ENCODE results near the gene GAS2. TPM values are rescaled to one million over a fixed set of nuclear protein-coding genes. Genes with fewer than 3 reads are reported as not detected.

Gene GAS2
- total and polyA plus RNA-seq, 7 donors, result 1.1 to 4.8 (median 1.6) TPM

GRCh38 chr11:22677153-22677903, 10.9 kb downstream of the GAS2 start:
- 72 to 77% methylated on average over 4 of the region's 4 CpGs for WGBS, 2 donors
- TF ChIP-seq POLR2AphosphoS5 (IDR thresholded peaks at IDR 0.05) (no peak), CTCF (IDR thresholded peaks at IDR 0.05) (no peak), EP300 (IDR thresholded peaks at IDR 0.05) (no peak), POLR2A (IDR thresholded peaks at IDR 0.05) (no peak)
- intact Hi-C loops (cut with DNase I), result no loop called here
- H3K27me3 ChIP-seq, result no peaks in the 10 kb centered on the region
- H3K27ac ChIP-seq, result no peak overlapping the region
- no peaks in the 10 kb centered on the region for H3K4me1 ChIP-seq
- no peaks in the 10 kb centered on the region for H3K9me3 ChIP-seq
- no peak overlapping the region for H3K4me3 ChIP-seq
- DNase-seq, result no peak
- H3K36me3 ChIP-seq, result no peaks in the 10 kb centered on the region

GRCh38 chr11:22680628-22681027, 14.2 kb downstream of the GAS2 start:
- WGBS, 2 donors, result 43 to 71% methylated on average over 2 of the region's 2 CpGs

GRCh38 chr11:22681281-22681812, 14.9 kb downstream of the GAS2 start:
- no peak for DNase-seq
- intact Hi-C loops (cut with DNase I), result no loop called here
- TF ChIP-seq EP300 (IDR thresholded peaks at IDR 0.05), result no peak
- TF ChIP-seq POLR2AphosphoS5 (IDR thresholded peaks at IDR 0.05), result no peak
- TF ChIP-seq POLR2A (IDR thresholded peaks at IDR 0.05), result no peak
- TF ChIP-seq CTCF (IDR thresholded peaks at IDR 0.05), result no peak

More at GRCh38 chr11:22680628-22681027, 14.2 kb downstream of the GAS2 start:
- Histone ChIP-seq H3K36me3 (no peaks in the 10 kb centered on the region), H3K4me1 (no peaks in the 10 kb centered on the region), H3K9me3 (no peaks in the 10 kb centered on the region), H3K27ac (no peak overlapping the region), H3K4me3 (no peak overlapping the region), H3K27me3 (no peaks in the 10 kb centered on the region)
- DNase-seq, result no peak
- intact Hi-C loops (cut with DNase I), result no loop called here
- TF ChIP-seq POLR2AphosphoS5 (IDR thresholded peaks at IDR 0.05) (no peak), POLR2A (IDR thresholded peaks at IDR 0.05) (no peak), CTCF (IDR thresholded peaks at IDR 0.05) (no peak), EP300 (IDR thresholded peaks at IDR 0.05) (no peak)

GRCh38 chr11:22684082-22684481, 17.7 kb downstream of the GAS2 start:
- 95 to 96% methylated on average over 2 of the region's 2 CpGs for WGBS, 2 donors
- Histone ChIP-seq H3K9me3 (no peaks in the 10 kb centered on the region), H3K27ac (no peak overlapping the region), H3K36me3 (no peaks in the 10 kb centered on the region), H3K4me3 (no peak overlapping the region), H3K4me1 (no peaks in the 10 kb centered on the region), H3K27me3 (no peaks in the 10 kb centered on the region)
- TF ChIP-seq EP300 (IDR thresholded peaks at IDR 0.05) (no peak), CTCF (IDR thresholded peaks at IDR 0.05) (no peak), POLR2AphosphoS5 (IDR thresholded peaks at IDR 0.05) (no peak), POLR2A (IDR thresholded peaks at IDR 0.05) (no peak)
- intact Hi-C loops (cut with DNase I), result no loop called here
- no peak for DNase-seq

More at GRCh38 chr11:22681281-22681812, 14.9 kb downstream of the GAS2 start:
- Histone ChIP-seq H3K36me3 (no peaks in the 10 kb centered on the region), H3K9me3 (no peaks in the 10 kb centered on the region), H3K4me3 (no peak overlapping the region), H3K27me3 (no peaks in the 10 kb centered on the region), H3K27ac (no peak overlapping the region), H3K4me1 (no peaks in the 10 kb centered on the region)
- 78 to 80% methylated on average over 4 of the region's 4 CpGs for WGBS, 2 donors
